AG04450 (cell line): Measurements from ENCODE around the gene LDB2. TPM values are rescaled to one million over a fixed set of nuclear protein-coding genes. Genes with fewer than 3 reads are reported as not detected.
A peak's percentile ranks its signal among the peaks of the same experiment; 100 is the strongest.
"Not testable (repeated sequence)": the region's sequence is repeated elsewhere in the genome, so short reads cannot be mapped to it uniquely, and the experiment has no call there.

ENCODE experiments used
- CTCF ChIA-PET: fragments of 300-600, 350-600 bp; formaldehyde crosslinking; extraction: SDS; loops from one replicate; lab custom pipeline; 2022; ENCODE audit warnings: antibody characterized with exemption, inconsistent platforms; lab: Charles Lee
- POLR2A ChIA-PET: fragments of 350-600 bp; formaldehyde crosslinking; extraction: SDS; loops from one replicate; lab custom pipeline; 2021; ENCODE audit warnings: antibody characterized with exemption, inconsistent platforms; lab: Yijun Ruan, JAX
- DNase-seq: peaks from one replicate; pipeline ENCODE4 v3.0.0-alpha.2; 2011; ENCODE audit warnings: low read depth, low spot score
- H3K27ac ChIP-seq: one replicate; pipeline ENCODE4 v1.5.1; 2012; ENCODE audit warnings: low read depth, low read length, control low read depth
- H3K27me3 ChIP-seq: one replicate; pipeline ENCODE4 v1.6.0; 2012; ENCODE audit warnings: low read length; ENCODE audit not compliant: control insufficient read depth, insufficient read depth
- H3K4me3 ChIP-seq: 2 replicates; pipeline ENCODE4 v1.5.1; 2011; ENCODE audit warnings: mild to moderate bottlenecking, low read depth, low read length, control low read depth
- H3K9me3 ChIP-seq: 2 replicates; pipeline ENCODE4 v1.5.1; 2012; ENCODE audit warnings: low read length; ENCODE audit not compliant: control insufficient read depth, insufficient read depth
- CTCF ChIP-seq: IDR thresholded peaks from 2 replicates; pipeline ENCODE4 v1.5.1; 2011; ENCODE audit warnings: low read depth, low read length, control low read depth, inconsistent platforms
- polyA plus RNA-seq: library from polyadenylated mRNA; depleted of rRNA; stranded (reverse); fragments of >200 nt; gene quantifications from 2 replicates; pipeline ENCODE4 v1.2.3, GENCODE V29; 2011

The LDB2 gene
- polyA plus RNA-seq, 1 experiment: 180 TPM

- no peaks in the 10 kb centered on the region for H3K9me3 ChIP-seq
- no peak overlapping the region for H3K4me3 ChIP-seq
- ChIA-PET POLR2A (interaction anchor here (0.6 kb wide), 1 partner anchor 681 kb away, joined by 3 read pairs; no protein-coding TSS in a partner anchor), CTCF (interaction anchor here (0.5 to 1.9 kb wide), 16 partner anchors 9 to 805 kb away, joined by 3 to 16 read pairs (median 4); no protein-coding TSS in a partner anchor)
- no peaks in the 10 kb centered on the region for H3K27me3 ChIP-seq
- H3K27ac ChIP-seq: no peak overlapping the region
- peak; percentile 45 for TF ChIP-seq CTCF
- DNase-seq: no peak
Measured at GRCh38 chr4:16642897-16643296, 255.5 kb downstream of the LDB2 start.

- no peak overlapping the region for H3K4me3 ChIP-seq
- no peak for DNase-seq
- no peaks in the 10 kb centered on the region for H3K9me3 ChIP-seq
- CTCF ChIA-PET: interaction anchor here (0.6 to 1.9 kb wide), 10 partner anchors 10 to 806 kb away, joined by 3 to 16 read pairs (median 4); no protein-coding TSS in a partner anchor
- H3K27ac ChIP-seq: no peak overlapping the region
- TF ChIP-seq CTCF: no peak
- POLR2A ChIA-PET: interaction anchor here (1.0 kb wide), 1 partner anchor 14 kb away, joined by 5 read pairs; no protein-coding TSS in a partner anchor
- no peaks in the 10 kb centered on the region for H3K27me3 ChIP-seq
Measured at GRCh38 chr4:16641971-16642370, 256.5 kb downstream of the LDB2 start.

GRCh38 chr4:16636912-16637630, 261.4 kb downstream of the LDB2 start:
- CTCF ChIA-PET: no interaction called here
- no peak for DNase-seq
- POLR2A ChIA-PET: no interaction called here
- no peaks in the 10 kb centered on the region for H3K9me3 ChIP-seq
- TF ChIP-seq CTCF: no peak
- H3K4me3 ChIP-seq: no peak overlapping the region
- no peak overlapping the region for H3K27ac ChIP-seq
- no peaks in the 10 kb centered on the region for H3K27me3 ChIP-seq

GRCh38 chr4:16636304-16636703, 262.1 kb downstream of the LDB2 start:
- CTCF ChIA-PET: no interaction called here
- no peaks in the 10 kb centered on the region for H3K9me3 ChIP-seq

GRCh38 chr4:16629274-16629673, 269.2 kb downstream of the LDB2 start:
- H3K9me3 ChIP-seq, POLR2A ChIA-PET, H3K4me3 ChIP-seq, DNase-seq, CTCF ChIA-PET, H3K27me3 ChIP-seq: not testable (repeated sequence)
- H3K27ac ChIP-seq: peak overlapping the region; percentile 85

More at GRCh38 chr4:16636304-16636703, 262.1 kb downstream of the LDB2 start:
- Histone ChIP-seq H3K27ac (no peak overlapping the region), H3K27me3 (no peaks in the 10 kb centered on the region), H3K4me3 (no peak overlapping the region)
- TF ChIP-seq CTCF: no peak
- POLR2A ChIA-PET: no interaction called here
- no peak for DNase-seq

- POLR2A ChIA-PET: interaction anchor here (0.6 to 0.8 kb wide), 2 partner anchors 56 to 258 kb away, joined by 3 to 4 read pairs; no protein-coding TSS in a partner anchor
- CTCF ChIA-PET, H3K27me3 ChIP-seq, DNase-seq, H3K9me3 ChIP-seq, H3K4me3 ChIP-seq: not testable (repeated sequence)
- H3K27ac ChIP-seq: peak overlapping the region; percentile 85
Measured at GRCh38 chr4:16628835-16629234, 269.6 kb downstream of the LDB2 start.
